OCI-LY3 (cell line): ENCODE data around the gene ARRB2.

ENCODE experiments used
- EZH2phosphoT487 ChIP-seq: fragments of 200-600 bp; shearing (Covaris generic); IDR thresholded peaks from 2 replicates; pipeline ENCODE4 v1.6.1; 2018; ENCODE audit warnings: antibody characterized with exemption, mixed run types, low read depth
- TF ChIP-seq, protein P1 (sequence below): fragments of 200-600, 300-600 bp; sonication (generic); IDR thresholded peaks from 2 replicates; pipeline ENCODE4 v1.5.1; 2014; ENCODE audit warnings: antibody characterized with exemption, low read length, low read depth

DNA sequence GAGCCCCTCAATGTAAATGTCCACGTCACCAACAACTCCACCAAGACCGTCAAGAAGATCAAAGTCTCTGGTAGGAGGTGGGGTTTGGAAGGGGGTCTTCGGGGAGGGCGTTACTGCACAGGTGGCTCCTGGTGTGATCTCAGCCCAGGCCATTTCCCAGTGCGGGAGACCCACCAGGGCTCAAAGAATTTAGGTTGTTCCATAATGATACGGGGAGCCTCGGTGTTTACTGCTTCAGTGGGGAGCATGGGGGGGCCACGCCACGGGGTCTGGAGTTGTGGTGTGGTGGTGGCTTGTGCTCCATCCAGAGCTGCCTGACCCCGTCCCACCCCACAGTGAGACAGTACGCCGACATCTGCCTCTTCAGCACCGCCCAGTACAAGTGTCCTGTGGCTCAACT is 7.8 kb downstream of the ARRB2 start:
- TF ChIP-seq, protein P1, sequence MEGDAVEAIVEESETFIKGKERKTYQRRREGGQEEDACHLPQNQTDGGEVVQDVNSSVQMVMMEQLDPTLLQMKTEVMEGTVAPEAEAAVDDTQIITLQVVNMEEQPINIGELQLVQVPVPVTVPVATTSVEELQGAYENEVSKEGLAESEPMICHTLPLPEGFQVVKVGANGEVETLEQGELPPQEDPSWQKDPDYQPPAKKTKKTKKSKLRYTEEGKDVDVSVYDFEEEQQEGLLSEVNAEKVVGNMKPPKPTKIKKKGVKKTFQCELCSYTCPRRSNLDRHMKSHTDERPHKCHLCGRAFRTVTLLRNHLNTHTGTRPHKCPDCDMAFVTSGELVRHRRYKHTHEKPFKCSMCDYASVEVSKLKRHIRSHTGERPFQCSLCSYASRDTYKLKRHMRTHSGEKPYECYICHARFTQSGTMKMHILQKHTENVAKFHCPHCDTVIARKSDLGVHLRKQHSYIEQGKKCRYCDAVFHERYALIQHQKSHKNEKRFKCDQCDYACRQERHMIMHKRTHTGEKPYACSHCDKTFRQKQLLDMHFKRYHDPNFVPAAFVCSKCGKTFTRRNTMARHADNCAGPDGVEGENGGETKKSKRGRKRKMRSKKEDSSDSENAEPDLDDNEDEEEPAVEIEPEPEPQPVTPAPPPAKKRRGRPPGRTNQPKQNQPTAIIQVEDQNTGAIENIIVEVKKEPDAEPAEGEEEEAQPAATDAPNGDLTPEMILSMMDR = no peak
- TF ChIP-seq EZH2phosphoT487 = no peak
